Neural progenitor cell (in vitro differentiated cells): ENCODE results near the gene IRF8.

Source experiments
- EZH2 ChIP-seq: fragments of 200-600 bp; sonication (generic); IDR thresholded peaks from 2 replicates; pipeline ENCODE4 v1.6.1; 2017; ENCODE audit warnings: antibody characterized with exemption, mild to moderate bottlenecking, moderate library complexity
- TF ChIP-seq, protein P1 (sequence below): fragments of 200-600 bp; sonication (generic); IDR thresholded peaks from 2 replicates; pipeline ENCODE4 v1.5.1; 2017; ENCODE audit warnings: antibody characterized with exemption, mild to moderate bottlenecking

DNA sequence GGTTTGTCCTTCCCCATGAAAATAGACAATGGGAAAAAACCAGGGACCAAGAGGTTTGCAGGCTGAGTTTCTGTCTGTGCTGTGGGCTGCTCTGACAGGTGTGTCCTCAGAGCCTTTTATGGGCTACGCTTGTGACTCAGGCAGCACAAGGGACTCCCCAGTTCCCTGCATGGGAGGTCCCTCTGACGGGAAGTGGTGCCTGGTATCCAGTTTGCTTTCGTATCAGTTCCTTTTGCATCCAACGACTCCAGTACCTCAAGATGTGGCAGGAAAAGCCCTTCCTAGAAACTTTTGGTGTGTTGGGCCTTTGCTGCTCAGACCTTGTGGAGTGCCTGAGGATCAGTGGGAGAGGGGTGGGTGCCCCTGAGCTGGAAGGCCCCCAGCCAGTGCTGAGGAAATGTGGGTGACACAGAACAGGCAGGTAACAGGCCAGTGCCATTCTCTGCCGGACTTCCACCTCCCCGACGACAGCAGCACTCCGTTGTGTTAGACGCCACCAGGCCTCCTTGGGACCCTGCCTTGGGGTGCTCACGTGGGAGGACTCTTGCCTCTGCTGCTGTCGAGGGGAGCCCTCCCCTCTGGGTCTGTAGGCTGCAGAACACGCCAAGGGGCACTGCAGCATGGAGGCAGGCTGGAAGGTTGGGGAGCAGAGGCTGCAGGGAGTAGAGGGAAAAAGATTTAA lies 38.4 kb upstream of the IRF8 start:
- TF ChIP-seq, protein P1, sequence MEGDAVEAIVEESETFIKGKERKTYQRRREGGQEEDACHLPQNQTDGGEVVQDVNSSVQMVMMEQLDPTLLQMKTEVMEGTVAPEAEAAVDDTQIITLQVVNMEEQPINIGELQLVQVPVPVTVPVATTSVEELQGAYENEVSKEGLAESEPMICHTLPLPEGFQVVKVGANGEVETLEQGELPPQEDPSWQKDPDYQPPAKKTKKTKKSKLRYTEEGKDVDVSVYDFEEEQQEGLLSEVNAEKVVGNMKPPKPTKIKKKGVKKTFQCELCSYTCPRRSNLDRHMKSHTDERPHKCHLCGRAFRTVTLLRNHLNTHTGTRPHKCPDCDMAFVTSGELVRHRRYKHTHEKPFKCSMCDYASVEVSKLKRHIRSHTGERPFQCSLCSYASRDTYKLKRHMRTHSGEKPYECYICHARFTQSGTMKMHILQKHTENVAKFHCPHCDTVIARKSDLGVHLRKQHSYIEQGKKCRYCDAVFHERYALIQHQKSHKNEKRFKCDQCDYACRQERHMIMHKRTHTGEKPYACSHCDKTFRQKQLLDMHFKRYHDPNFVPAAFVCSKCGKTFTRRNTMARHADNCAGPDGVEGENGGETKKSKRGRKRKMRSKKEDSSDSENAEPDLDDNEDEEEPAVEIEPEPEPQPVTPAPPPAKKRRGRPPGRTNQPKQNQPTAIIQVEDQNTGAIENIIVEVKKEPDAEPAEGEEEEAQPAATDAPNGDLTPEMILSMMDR, result no peak
- no peak for TF ChIP-seq EZH2
